ENCODE data around the gene ACOXL. TPM values are rescaled to one million over a fixed set of nuclear protein-coding genes. Genes with fewer than 3 reads are reported as not detected.

Gene ACOXL
- total and polyA plus RNA-seq, 10 of the 15 experiments (the other 5 are each of a cell fraction or from before 2014, with no cell fraction given) = 0.05 to 1.3 (median 0.71) TPM

GRCh38 chr2:110950281-110950680, 217.9 kb downstream of the ACOXL start (continued):
- no peak for TF ChIP-seq ZNF207 (IDR thresholded peaks at IDR 0.05; ENCODE audit: borderline replicate concordance)
- no peak for TF ChIP-seq SMAD1 (IDR thresholded peaks at IDR 0.05; ENCODE audit: low read depth, partially characterized antibody)
- no peak for TF ChIP-seq E4F1 (IDR thresholded peaks at IDR 0.05; ENCODE audit: borderline replicate concordance, partially characterized antibody)
- no peak for TF ChIP-seq DPF2 (IDR thresholded peaks at IDR 0.05)
- no peak for TF ChIP-seq POU2F2 (IDR thresholded peaks at IDR 0.05; ENCODE audit: borderline replicate concordance, low read depth, low read length)
- TF ChIP-seq CBFB (IDR thresholded peaks at IDR 0.05; ENCODE audit: low read depth) = no peak
- no peak for TF ChIP-seq MTA2 (IDR thresholded peaks at IDR 0.05; ENCODE audit: low read depth)
- no peak for TF ChIP-seq ELK1 (IDR thresholded peaks at IDR 0.05; ENCODE audit: low read depth, low read length)
- TF ChIP-seq BCL3 (IDR thresholded peaks at IDR 0.05; ENCODE audit: borderline replicate concordance, insufficient read depth, low read depth, low read length, poor library complexity, severe bottlenecking) = no peak
- TF ChIP-seq SUPT20H (IDR thresholded peaks at IDR 0.05; ENCODE audit: borderline replicate concordance, control insufficient read depth, low read depth, low read length) = no peak
- TF ChIP-seq ATF2 (IDR thresholded peaks at IDR 0.05; ENCODE audit: low read length) = no peak
- TF ChIP-seq YBX1 (IDR thresholded peaks at IDR 0.05) = no peak
- TF ChIP-seq CUX1 (IDR thresholded peaks at IDR 0.05; ENCODE audit: insufficient replicate concordance, low read depth, low read length) = no peak

Measured in GM12878 (cell line).